ENCODE data around the gene PRR19.

GRCh38 chr19:42269478-42270345 lies 32.2 kb upstream of the PRR19 start:
- TF ChIP-seq, protein P1, sequence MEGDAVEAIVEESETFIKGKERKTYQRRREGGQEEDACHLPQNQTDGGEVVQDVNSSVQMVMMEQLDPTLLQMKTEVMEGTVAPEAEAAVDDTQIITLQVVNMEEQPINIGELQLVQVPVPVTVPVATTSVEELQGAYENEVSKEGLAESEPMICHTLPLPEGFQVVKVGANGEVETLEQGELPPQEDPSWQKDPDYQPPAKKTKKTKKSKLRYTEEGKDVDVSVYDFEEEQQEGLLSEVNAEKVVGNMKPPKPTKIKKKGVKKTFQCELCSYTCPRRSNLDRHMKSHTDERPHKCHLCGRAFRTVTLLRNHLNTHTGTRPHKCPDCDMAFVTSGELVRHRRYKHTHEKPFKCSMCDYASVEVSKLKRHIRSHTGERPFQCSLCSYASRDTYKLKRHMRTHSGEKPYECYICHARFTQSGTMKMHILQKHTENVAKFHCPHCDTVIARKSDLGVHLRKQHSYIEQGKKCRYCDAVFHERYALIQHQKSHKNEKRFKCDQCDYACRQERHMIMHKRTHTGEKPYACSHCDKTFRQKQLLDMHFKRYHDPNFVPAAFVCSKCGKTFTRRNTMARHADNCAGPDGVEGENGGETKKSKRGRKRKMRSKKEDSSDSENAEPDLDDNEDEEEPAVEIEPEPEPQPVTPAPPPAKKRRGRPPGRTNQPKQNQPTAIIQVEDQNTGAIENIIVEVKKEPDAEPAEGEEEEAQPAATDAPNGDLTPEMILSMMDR (IDR thresholded peaks at IDR 0.05; ENCODE audit: low read depth, low read length, poor library complexity, severe bottlenecking): no peak
- TF ChIP-seq EZH2phosphoT487 (IDR thresholded peaks at IDR 0.05; ENCODE audit: borderline replicate concordance, low read length): no peak

Data from DOHH2 (cell line).